Keratinocyte (primary cell): Measurements from ENCODE around the gene VPS41. TPM values are rescaled to one million over a fixed set of nuclear protein-coding genes. Genes with fewer than 3 reads are reported as not detected.
"Not testable (repeated sequence)": the region's sequence is repeated elsewhere in the genome, so short reads cannot be mapped to it uniquely, and the experiment has no call there.

ENCODE experiments used
- DNase-seq: peaks from one replicate; pipeline ENCODE4 v3.0.0-alpha.2; 2011; ENCODE audit warnings: low read depth, missing footprints, low spot score
- FAIRE-seq: peaks from 2 replicates; lab custom pipeline; 2011; peaks lifted over from hg19 to GRCh38; lab: Jason Lieb, UNC
- H2AFZ ChIP-seq: 2 replicates; pipeline ENCODE4 v1.6.0; 2012; ENCODE audit warnings: low read length, control low read depth, inconsistent platforms; ENCODE audit not compliant: control insufficient read depth
- H3K27ac ChIP-seq: 2 replicates; pipeline ENCODE4 v1.5.1; 2011; ENCODE audit warnings: low read length; ENCODE audit not compliant: control insufficient read depth, insufficient read depth
- H3K27me3 ChIP-seq: 3 replicates; pipeline ENCODE4 v1.6.0; 2011; ENCODE audit warnings: low read length; ENCODE audit not compliant: control insufficient read depth, insufficient read depth; ENCODE audit errors: extremely low read depth
- H3K36me3 ChIP-seq, 2 experiments: 2 replicates in 1 of 2; 3 replicates in 1 of 2; pipeline ENCODE4 v1.5.1; 2011; ENCODE audit warnings: low read length in 2 of 2, mild to moderate bottlenecking in 1 of 2; ENCODE audit not compliant: control insufficient read depth in 2 of 2, insufficient read depth in 2 of 2; ENCODE audit errors: extremely low read depth in 1 of 2
- H3K4me1 ChIP-seq: 3 replicates; pipeline ENCODE4 v1.5.1; 2011; ENCODE audit warnings: low read length; ENCODE audit not compliant: control insufficient read depth, insufficient read depth; ENCODE audit errors: extremely low read depth
- H3K4me2 ChIP-seq: 3 replicates; pipeline ENCODE4 v1.6.0; 2011; ENCODE audit warnings: low read depth, low read length; ENCODE audit not compliant: control insufficient read depth, insufficient read depth; ENCODE audit errors: extremely low read depth
- H3K4me3 ChIP-seq, 3 experiments: fragments of 200-600 bp in 1 of 3; sonication (generic) in 1 of 3; 2 replicates in 2 of 3; 3 replicates in 1 of 3; pipeline ENCODE4 v1.5.1; 2011 to 2016; ENCODE audit warnings: low read length in 3 of 3, mild to moderate bottlenecking in 3 of 3, control low read depth in 2 of 3, inconsistent platforms in 1 of 3, low read depth in 1 of 3, mixed read lengths in 1 of 3, mixed run types in 1 of 3, moderate library complexity in 1 of 3; ENCODE audit not compliant: control insufficient read depth in 2 of 3, insufficient read depth in 2 of 3; ENCODE audit errors: extremely low read depth in 1 of 3
- H3K79me2 ChIP-seq: 2 replicates; pipeline ENCODE4 v1.6.0; 2012; ENCODE audit warnings: low read length; ENCODE audit not compliant: control insufficient read depth, insufficient read depth
- H3K9ac ChIP-seq: 3 replicates; pipeline ENCODE4 v1.6.0; 2011; ENCODE audit warnings: low read length; ENCODE audit not compliant: control insufficient read depth, insufficient read depth; ENCODE audit errors: extremely low read depth
- H3K9me1 ChIP-seq: 3 replicates; pipeline ENCODE4 v1.6.0; 2011; ENCODE audit warnings: low read length; ENCODE audit not compliant: control insufficient read depth, insufficient read depth; ENCODE audit errors: extremely low read depth
- H3K9me3 ChIP-seq: 2 replicates; pipeline ENCODE4 v1.5.1; 2012; ENCODE audit warnings: low read depth, low read length; ENCODE audit not compliant: control insufficient read depth
- H4K20me1 ChIP-seq: 3 replicates; pipeline ENCODE4 v1.6.0; 2011; ENCODE audit warnings: low read length; ENCODE audit not compliant: control insufficient read depth, insufficient read depth; ENCODE audit errors: extremely low read depth
- EZH2 ChIP-seq: IDR thresholded peaks from one replicate; pipeline ENCODE4 v1.6.1; 2012; ENCODE audit warnings: inconsistent platforms, mild to moderate bottlenecking, low read length, moderate library complexity
- dilution Hi-C: fragments of 300-500 bp; cut with MboI; formaldehyde crosslinking; loops from one replicate; pipeline ENCODE4 v1.7.0; 2020; ENCODE audit warnings: low sequenced_read_pairs; ENCODE audit not compliant: extremely low pct_ligation_motif_present
- polyA plus RNA-seq, 5 experiments: library from polyadenylated mRNA; depleted of rRNA in 3 of 5; stranded (reverse) in 3 of 5; stranded (forward) in 1 of 5; unstranded in 1 of 5; fragments of >200 nt; gene quantifications; 1 replicate in 1 of 5; 2 replicates in 3 of 5; 3 replicates in 1 of 5; pipeline versions ENCODE4 v1.2.1 to v1.2.3, GENCODE V29; 2011 to 2012; ENCODE audit warnings: missing spikeins in 2 of 5, low read depth in 1 of 5, low replicate concordance in 1 of 5
- TF ChIP-seq, protein P1 (sequence below), 3 experiments: IDR thresholded peaks in 1 of 3; conservative IDR thresholded peaks in 1 of 3; optimal IDR thresholded peaks in 1 of 3; 2 replicates in 2 of 3; 3 replicates in 1 of 3; pipeline versions ENCODE3 to v1.5.1; 2011; ENCODE audit warnings: low read length in 3 of 3, mild to moderate bottlenecking in 3 of 3, moderate library complexity in 2 of 3, control low read depth in 1 of 3, inconsistent platforms in 1 of 3; ENCODE audit not compliant: insufficient read depth in 2 of 3; ENCODE audit errors: extremely low read depth in 1 of 3

VPS41 gene
- polyA plus RNA-seq, 1 donor (not counting 4 experiments of a cell fraction or from before 2014, with no cell fraction given): 38.1 TPM

DNA sequence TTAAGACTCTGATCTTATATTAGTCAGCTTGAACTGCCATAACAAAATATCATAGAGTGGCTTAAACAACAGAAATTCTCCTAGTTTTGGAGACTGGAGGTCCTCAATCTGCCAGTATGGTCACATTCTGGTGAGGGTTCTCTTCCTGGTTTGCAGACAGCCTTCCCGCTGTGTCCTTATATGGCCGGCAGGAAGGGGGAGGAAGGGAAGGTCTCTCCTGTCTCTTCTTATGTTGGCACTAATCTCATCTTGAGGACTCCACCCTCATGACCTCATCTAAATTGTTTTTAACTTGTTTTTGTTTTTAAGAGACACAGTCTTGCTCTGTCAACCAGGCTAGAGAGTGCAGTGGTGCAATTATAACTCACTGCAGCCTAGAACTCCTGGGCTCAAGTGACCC, 53.1 kb downstream of the VPS41 start:
- H3K4me1 ChIP-seq: peaks cover 7% of the 10 kb centered on the region

DNA sequence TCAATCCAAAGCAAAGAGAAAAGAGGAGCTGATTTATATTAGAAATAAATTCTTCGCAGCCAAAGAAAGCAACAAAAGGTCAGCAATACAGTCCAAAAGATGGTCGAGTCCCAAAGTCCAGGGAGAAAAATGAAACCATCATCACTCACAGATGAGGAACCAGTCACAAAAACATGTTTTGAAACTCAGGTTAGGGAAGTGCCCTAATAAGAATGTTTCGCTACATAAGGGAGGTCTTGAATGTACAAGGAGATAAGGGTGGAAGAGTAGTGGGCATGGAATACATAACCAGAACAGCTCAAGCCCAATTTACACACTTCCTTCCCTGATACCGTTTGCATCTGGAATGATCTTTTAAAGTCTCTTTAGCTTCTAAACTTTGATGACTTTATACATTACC, 53.6 kb downstream of the VPS41 start:
- TF ChIP-seq, protein P1, sequence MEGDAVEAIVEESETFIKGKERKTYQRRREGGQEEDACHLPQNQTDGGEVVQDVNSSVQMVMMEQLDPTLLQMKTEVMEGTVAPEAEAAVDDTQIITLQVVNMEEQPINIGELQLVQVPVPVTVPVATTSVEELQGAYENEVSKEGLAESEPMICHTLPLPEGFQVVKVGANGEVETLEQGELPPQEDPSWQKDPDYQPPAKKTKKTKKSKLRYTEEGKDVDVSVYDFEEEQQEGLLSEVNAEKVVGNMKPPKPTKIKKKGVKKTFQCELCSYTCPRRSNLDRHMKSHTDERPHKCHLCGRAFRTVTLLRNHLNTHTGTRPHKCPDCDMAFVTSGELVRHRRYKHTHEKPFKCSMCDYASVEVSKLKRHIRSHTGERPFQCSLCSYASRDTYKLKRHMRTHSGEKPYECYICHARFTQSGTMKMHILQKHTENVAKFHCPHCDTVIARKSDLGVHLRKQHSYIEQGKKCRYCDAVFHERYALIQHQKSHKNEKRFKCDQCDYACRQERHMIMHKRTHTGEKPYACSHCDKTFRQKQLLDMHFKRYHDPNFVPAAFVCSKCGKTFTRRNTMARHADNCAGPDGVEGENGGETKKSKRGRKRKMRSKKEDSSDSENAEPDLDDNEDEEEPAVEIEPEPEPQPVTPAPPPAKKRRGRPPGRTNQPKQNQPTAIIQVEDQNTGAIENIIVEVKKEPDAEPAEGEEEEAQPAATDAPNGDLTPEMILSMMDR (optimal IDR thresholded peaks at IDR 0.05 in 1 of 3, IDR thresholded peaks at IDR 0.05 in 1 of 3, conservative IDR thresholded peaks at IDR 0.05 in 1 of 3; ENCODE audit: extremely low read depth in 1 of 3, insufficient read depth in 2 of 3, low read length in 3 of 3): no peak
- TF ChIP-seq EZH2: no peak
- Histone ChIP-seq H3K4me1 (peaks cover 7% of the 10 kb centered on the region), H4K20me1 (no peaks in the 10 kb centered on the region), H3K4me3 (no peak overlapping the region), H3K36me3 (no peaks in the 10 kb centered on the region), H3K9me3 (no peaks in the 10 kb centered on the region), H3K4me2 (no peak overlapping the region), H3K27ac (no peak overlapping the region), H2AFZ (no peak overlapping the region), H3K9ac (no peak overlapping the region), H3K27me3 (no peaks in the 10 kb centered on the region), H3K79me2 (no peaks in the 10 kb centered on the region), H3K9me1 (no peaks in the 10 kb centered on the region)
- no peak for DNase-seq
- dilution Hi-C loops: no loop called here
- no peak for FAIRE-seq

More for the DNA sequence above, 53.1 kb downstream of the VPS41 start:
- no peaks in the 10 kb centered on the region for H4K20me1 ChIP-seq
- FAIRE-seq: no peak
- H3K4me3 ChIP-seq: no peak overlapping the region
- no peaks in the 10 kb centered on the region for H3K9me3 ChIP-seq
- no peaks in the 10 kb centered on the region for H3K79me2 ChIP-seq
- H3K27me3 ChIP-seq: no peaks in the 10 kb centered on the region
- H3K4me2 ChIP-seq: no peak overlapping the region
- DNase-seq: no peak
- H3K36me3 ChIP-seq: no peaks in the 10 kb centered on the region
- no peak overlapping the region for H3K27ac ChIP-seq
- H3K9ac ChIP-seq: no peak overlapping the region
- dilution Hi-C loops: no loop called here
- TF ChIP-seq, protein P1 (optimal IDR thresholded peaks at IDR 0.05 in 1 of 3, IDR thresholded peaks at IDR 0.05 in 1 of 3, conservative IDR thresholded peaks at IDR 0.05 in 1 of 3; ENCODE audit: extremely low read depth in 1 of 3, insufficient read depth in 2 of 3, low read length in 3 of 3): no peak
- no peak for TF ChIP-seq EZH2
- no peak overlapping the region for H2AFZ ChIP-seq
- no peaks in the 10 kb centered on the region for H3K9me1 ChIP-seq

DNA sequence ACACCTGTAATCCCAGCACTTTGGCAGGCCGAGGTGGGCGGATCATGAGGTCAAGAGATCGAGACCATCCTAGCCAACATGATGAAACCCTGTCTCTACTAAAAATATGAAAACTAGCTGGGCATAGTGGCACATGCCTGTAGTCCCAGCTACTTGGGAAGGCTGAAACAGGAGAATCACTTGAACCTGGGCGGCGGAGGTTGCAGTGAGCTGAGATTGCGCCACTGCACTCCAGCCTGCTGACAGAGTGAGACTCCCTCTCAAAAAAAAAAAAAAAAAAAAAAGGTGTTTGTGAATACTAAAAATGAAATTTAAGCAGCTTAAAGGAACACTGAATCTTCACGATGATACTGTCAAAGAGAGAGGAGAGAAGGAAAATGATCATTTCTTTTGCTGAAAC, 54.0 kb downstream of the VPS41 start:
- H3K27ac ChIP-seq, H3K27me3 ChIP-seq, H3K9me1 ChIP-seq, H3K9me3 ChIP-seq, H3K36me3 ChIP-seq, H2AFZ ChIP-seq, H3K4me3 ChIP-seq, DNase-seq, H4K20me1 ChIP-seq, H3K9ac ChIP-seq, FAIRE-seq, dilution Hi-C loops, H3K4me1 ChIP-seq, H3K79me2 ChIP-seq, H3K4me2 ChIP-seq: not testable (repeated sequence)
